ENCODE data around the gene ABCC6.

DNA sequence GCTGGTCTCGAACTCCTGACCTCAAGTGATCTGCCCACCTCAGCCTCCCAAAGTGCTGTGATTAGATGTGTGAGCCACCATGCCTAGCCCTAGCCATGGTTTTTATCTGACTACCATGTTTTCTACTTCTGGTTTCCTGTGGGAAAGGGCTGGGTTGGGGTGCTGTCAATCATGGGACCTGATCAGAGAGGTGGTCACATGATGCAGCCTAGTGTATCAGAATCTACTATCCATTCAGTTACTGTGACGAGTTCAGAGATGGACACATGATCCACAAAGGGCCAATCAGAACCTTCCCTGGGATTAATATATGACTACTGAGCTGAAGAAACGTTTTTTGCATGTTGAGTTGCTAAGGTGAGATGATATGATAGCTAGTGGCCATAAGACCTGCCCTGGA, 59.1 kb downstream of the ABCC6 start:
- TF ChIP-seq SIN3A (IDR thresholded peaks at IDR 0.05; ENCODE audit: low read depth) (no peak), POLR2AphosphoS5 (IDR thresholded peaks at IDR 0.05; ENCODE audit: low read depth, low read length) (no peak), POLR2A (IDR thresholded peaks at IDR 0.05; ENCODE audit: borderline replicate concordance, extremely low read depth, insufficient read depth, insufficient read length) (no peak), CEBPB (IDR thresholded peaks at IDR 0.05; ENCODE audit: low read depth) (no peak), RAD21 (IDR thresholded peaks at IDR 0.05; ENCODE audit: low read depth) (no peak), JUND (IDR thresholded peaks at IDR 0.05) (no peak), YY1 (IDR thresholded peaks at IDR 0.05; ENCODE audit: extremely low read depth, insufficient replicate concordance, low read depth, low read length) (no peak)
- TF ChIP-seq, protein P1, sequence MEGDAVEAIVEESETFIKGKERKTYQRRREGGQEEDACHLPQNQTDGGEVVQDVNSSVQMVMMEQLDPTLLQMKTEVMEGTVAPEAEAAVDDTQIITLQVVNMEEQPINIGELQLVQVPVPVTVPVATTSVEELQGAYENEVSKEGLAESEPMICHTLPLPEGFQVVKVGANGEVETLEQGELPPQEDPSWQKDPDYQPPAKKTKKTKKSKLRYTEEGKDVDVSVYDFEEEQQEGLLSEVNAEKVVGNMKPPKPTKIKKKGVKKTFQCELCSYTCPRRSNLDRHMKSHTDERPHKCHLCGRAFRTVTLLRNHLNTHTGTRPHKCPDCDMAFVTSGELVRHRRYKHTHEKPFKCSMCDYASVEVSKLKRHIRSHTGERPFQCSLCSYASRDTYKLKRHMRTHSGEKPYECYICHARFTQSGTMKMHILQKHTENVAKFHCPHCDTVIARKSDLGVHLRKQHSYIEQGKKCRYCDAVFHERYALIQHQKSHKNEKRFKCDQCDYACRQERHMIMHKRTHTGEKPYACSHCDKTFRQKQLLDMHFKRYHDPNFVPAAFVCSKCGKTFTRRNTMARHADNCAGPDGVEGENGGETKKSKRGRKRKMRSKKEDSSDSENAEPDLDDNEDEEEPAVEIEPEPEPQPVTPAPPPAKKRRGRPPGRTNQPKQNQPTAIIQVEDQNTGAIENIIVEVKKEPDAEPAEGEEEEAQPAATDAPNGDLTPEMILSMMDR (IDR thresholded peaks at IDR 0.05 in 2 of 3, conservative IDR thresholded peaks at IDR 0.05 in 1 of 3; ENCODE audit: borderline replicate concordance in 1 of 3, insufficient read depth in 1 of 3, low read depth in 2 of 3, low read length in 2 of 3), result no peak
- TF ChIP-seq, protein P2, sequence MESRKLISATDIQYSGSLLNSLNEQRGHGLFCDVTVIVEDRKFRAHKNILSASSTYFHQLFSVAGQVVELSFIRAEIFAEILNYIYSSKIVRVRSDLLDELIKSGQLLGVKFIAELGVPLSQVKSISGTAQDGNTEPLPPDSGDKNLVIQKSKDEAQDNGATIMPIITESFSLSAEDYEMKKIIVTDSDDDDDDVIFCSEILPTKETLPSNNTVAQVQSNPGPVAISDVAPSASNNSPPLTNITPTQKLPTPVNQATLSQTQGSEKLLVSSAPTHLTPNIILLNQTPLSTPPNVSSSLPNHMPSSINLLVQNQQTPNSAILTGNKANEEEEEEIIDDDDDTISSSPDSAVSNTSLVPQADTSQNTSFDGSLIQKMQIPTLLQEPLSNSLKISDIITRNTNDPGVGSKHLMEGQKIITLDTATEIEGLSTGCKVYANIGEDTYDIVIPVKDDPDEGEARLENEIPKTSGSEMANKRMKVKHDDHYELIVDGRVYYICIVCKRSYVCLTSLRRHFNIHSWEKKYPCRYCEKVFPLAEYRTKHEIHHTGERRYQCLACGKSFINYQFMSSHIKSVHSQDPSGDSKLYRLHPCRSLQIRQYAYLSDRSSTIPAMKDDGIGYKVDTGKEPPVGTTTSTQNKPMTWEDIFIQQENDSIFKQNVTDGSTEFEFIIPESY (IDR thresholded peaks at IDR 0.05; ENCODE audit: extremely low read depth, insufficient replicate concordance, low read length), result no peak
- TF ChIP-seq, protein P3, sequence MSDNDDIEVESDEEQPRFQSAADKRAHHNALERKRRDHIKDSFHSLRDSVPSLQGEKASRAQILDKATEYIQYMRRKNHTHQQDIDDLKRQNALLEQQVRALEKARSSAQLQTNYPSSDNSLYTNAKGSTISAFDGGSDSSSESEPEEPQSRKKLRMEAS (IDR thresholded peaks at IDR 0.05), result no peak
- TF ChIP-seq, protein P4, sequence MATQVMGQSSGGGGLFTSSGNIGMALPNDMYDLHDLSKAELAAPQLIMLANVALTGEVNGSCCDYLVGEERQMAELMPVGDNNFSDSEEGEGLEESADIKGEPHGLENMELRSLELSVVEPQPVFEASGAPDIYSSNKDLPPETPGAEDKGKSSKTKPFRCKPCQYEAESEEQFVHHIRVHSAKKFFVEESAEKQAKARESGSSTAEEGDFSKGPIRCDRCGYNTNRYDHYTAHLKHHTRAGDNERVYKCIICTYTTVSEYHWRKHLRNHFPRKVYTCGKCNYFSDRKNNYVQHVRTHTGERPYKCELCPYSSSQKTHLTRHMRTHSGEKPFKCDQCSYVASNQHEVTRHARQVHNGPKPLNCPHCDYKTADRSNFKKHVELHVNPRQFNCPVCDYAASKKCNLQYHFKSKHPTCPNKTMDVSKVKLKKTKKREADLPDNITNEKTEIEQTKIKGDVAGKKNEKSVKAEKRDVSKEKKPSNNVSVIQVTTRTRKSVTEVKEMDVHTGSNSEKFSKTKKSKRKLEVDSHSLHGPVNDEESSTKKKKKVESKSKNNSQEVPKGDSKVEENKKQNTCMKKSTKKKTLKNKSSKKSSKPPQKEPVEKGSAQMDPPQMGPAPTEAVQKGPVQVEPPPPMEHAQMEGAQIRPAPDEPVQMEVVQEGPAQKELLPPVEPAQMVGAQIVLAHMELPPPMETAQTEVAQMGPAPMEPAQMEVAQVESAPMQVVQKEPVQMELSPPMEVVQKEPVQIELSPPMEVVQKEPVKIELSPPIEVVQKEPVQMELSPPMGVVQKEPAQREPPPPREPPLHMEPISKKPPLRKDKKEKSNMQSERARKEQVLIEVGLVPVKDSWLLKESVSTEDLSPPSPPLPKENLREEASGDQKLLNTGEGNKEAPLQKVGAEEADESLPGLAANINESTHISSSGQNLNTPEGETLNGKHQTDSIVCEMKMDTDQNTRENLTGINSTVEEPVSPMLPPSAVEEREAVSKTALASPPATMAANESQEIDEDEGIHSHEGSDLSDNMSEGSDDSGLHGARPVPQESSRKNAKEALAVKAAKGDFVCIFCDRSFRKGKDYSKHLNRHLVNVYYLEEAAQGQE (IDR thresholded peaks at IDR 0.05; ENCODE audit: low read depth), result no peak

Data from HCT116 (cell line).